Measurements from ENCODE around the gene SRGAP3.

GRCh38 chr3:9139366-9139765 lies 110.1 kb downstream of the SRGAP3 start:
- TF ChIP-seq, protein P1, sequence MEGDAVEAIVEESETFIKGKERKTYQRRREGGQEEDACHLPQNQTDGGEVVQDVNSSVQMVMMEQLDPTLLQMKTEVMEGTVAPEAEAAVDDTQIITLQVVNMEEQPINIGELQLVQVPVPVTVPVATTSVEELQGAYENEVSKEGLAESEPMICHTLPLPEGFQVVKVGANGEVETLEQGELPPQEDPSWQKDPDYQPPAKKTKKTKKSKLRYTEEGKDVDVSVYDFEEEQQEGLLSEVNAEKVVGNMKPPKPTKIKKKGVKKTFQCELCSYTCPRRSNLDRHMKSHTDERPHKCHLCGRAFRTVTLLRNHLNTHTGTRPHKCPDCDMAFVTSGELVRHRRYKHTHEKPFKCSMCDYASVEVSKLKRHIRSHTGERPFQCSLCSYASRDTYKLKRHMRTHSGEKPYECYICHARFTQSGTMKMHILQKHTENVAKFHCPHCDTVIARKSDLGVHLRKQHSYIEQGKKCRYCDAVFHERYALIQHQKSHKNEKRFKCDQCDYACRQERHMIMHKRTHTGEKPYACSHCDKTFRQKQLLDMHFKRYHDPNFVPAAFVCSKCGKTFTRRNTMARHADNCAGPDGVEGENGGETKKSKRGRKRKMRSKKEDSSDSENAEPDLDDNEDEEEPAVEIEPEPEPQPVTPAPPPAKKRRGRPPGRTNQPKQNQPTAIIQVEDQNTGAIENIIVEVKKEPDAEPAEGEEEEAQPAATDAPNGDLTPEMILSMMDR (IDR thresholded peaks at IDR 0.05), result no peak
- TF ChIP-seq POLR2A (IDR thresholded peaks at IDR 0.05), result no peak

Data from body of pancreas (tissue), 4 donors.